NCI-H2171 treated with DMSO at 0.1 percent for 48 hours (cell line): ENCODE results near the gene ACACB.

Experiments
- DNase-seq: peaks from one replicate; lab custom pipeline; 2025; lab: John Stamatoyannopoulos, UW

The ACACB gene

DNA sequence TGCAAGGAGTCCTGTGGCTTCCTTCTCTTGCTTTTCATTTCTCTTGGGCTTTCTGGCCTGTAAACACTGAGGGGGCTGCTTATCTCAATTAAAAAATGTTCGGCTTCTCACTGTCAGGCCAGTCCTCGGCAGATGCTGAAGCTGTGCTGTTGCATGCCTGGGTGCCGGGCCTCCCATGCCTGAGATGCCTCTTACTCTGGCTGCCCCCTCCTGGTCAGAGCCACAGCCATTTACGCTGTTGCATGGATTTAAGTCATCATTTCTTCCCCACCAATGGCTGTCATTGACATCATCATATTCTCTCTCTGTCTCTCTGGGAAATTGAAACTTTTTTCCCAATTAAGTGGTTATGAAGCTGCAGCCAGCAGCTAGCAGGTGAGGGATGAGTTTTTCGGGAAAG, 139.0 kb downstream of the ACACB start:
- no peak for DNase-seq

DNA sequence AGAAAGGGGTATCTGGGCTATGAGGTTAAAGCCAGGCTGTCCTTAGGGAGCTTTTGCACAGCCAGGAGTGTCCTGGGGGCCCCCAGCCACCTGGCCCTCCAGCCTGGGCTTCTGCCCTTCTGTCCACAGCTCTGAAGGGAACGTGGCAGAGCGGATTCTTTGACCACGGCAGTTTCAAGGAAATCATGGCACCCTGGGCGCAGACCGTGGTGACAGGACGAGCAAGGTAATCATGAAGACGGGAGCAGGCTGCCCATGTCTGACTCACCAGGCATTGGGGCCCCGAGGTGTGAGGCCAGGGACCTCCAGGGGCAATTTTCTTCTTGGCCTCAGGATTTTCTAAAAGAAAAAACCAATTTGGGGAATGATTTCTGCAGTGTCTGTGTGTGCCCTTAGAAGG, 139.6 kb downstream of the ACACB start:
- no peak for DNase-seq

DNA sequence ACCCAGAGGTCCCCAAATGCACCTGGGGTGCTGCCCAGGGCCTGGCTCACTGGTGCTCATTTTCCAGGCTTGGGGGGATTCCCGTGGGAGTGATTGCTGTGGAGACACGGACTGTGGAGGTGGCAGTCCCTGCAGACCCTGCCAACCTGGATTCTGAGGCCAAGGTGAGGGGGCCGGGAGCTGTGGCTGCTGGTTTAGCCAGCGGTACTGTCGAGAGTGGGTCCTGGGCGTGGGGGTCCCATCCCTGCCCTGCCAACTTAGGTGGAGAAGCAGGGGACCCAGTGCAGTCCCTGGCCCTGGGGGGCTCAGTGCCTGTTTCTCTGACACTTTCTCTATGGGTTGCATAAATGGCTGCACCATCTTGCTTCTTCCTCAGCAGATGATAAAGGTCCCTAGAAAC, 141.8 kb downstream of the ACACB start:
- no peak for DNase-seq

DNA sequence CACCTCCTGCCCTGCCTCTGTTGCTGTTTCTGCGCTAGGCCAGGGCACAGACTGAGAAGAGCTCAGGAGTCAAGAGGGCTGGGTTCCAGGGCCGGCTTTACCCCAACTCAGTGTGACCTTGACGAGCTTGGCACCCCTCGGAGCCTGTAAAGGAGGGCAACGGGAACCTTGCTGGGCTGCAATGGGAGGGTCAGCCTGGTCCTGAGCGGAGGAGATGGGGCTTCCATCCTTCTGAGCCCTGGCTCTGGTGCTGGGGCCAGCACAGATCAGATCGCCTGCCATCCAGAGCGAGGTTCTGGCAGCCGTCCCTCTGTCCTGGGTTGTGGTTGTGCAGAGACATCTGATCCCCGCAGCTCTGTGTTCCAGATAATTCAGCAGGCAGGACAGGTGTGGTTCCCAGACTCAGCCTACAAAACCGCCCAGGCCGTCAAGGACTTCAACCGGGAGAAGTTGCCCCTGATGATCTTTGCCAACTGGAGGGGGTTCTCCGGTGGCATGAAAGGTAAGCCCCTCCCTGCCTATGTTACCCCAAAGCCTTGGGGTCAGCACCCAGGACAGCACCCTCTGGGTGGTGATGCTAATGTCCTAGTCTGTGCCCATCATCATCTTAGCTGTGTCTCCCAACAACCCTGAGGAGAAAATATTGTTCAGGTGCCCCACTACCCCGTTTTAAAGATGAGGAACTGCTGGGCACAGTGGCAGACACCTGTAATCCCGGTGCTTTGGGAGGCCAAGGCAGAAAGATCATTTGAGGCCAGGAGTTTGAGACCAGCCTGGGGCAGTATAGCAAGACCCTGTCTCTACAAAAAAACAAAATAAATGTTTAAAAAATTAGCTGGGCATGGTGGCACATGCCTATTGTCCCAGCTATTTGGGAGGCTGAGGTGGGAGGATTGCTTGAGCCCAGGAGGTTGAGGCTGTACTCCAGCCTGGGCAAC, 142.5 kb downstream of the ACACB start:
- DNase-seq, result no peak

DNA sequence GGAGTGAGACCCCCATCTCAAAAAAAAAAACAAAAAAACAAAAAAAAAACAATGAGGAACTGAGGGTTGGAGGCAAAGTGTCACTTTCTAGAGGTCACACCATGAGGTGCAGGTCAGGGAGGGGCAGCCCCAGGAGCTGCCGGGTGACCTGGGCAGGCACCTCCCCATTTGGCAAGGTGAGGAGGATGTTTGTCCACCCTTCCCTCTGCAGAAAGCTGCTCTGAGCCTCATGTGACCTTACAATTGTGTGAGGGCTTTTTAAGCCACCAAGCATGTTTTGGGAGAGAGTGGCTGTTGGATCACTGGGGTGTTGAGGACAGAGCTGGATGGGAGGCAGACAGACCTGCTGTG, 143.1 kb downstream of the ACACB start:
- no peak for DNase-seq

DNA sequence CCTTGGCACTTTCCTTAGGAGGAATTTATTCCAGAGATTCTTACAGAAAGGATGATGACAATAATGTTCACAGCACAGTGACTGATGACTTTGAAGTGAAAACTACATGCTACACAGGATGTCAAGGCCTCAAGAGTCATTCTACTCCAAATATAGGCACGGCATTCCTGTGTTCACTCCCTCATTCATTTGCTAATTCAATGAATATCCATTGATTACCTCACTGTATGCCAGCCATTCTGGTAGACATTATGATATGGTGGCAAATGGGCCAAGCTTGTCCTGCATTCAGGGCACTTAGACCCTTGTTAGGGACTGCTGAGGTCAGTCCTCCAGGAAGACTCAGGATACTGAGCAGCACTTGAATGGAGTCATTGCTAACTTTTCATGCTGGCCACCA, 144.7 kb downstream of the ACACB start:
- DNase-seq, result no peak

DNA sequence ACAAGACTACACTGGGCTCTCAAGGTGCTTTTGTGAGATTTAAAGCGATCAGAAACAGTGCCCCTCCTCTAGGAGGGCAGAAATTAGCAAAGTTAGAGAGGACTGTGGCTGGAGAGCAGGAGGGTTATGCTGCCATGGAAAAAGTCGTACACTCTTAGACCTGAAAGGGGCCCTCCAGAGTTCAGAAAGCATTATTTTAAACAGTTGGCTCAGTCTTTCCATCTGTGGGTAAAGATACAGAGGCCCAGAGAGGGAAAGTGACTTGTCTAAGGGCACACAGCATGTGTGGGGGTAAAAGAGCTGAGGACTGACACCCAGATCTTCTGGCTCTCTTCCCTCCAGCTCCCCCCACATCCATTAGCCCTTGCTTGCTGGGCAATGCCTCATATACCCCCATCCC, 145.6 kb downstream of the ACACB start:
- no peak for DNase-seq

DNA sequence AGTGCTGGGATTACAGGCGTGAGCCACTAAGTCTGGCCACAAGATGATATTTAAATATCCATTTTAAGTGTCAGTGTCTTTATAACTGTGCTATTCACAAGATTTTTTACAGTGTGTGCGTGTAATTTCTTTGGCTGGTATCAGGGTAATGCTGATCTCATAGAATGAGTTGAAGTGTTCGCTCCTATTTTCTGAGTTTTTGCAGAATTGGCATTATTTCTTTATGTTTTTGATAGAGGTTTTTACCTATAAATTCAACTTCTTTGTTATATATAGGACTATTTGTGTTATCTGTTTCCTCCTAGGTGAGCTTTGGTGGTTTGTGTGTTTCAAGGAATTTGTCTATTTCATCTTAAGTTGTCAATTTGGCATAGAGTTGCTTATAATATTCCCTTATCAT, 147.1 kb downstream of the ACACB start:
- no peak for DNase-seq

DNA sequence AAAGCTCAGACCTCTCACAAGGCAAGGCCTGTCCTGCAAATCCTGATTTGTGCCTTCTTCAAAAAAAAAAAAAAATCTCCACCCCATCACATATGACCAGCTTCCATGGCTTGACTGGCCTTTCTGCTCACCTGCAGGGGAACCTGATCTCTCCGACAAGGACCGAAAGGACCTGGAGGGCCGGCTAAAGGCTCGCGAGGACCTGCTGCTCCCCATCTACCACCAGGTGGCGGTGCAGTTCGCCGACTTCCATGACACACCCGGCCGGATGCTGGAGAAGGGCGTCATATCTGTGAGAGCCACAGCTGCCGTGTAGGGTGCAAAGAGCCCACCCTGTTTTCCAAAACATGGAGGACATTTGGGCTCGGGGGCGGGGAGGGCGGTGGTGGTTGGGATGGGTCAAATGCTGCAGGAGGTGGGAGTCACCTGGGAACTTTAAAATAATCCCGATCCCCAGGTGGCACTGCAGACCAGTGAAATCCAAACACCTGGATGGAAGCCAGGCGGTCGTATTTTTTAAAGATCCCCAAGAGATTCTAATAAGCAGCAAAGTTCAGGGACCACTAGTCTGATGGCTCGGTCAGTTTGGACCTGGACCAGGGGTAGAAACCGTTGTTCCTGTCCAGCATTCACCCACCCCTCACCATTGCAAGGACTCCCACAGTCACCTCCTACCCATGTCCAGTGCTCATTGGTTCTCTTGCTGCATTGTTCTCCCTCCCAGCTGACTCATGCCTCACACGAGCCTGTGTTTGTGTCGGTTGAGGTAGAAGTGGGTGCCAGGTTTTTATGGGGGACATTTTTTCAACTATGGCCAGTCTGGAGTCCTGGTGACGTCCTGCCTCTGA, 147.9 kb downstream of the ACACB start:
- DNase-seq, result peak; percentile 22

DNA sequence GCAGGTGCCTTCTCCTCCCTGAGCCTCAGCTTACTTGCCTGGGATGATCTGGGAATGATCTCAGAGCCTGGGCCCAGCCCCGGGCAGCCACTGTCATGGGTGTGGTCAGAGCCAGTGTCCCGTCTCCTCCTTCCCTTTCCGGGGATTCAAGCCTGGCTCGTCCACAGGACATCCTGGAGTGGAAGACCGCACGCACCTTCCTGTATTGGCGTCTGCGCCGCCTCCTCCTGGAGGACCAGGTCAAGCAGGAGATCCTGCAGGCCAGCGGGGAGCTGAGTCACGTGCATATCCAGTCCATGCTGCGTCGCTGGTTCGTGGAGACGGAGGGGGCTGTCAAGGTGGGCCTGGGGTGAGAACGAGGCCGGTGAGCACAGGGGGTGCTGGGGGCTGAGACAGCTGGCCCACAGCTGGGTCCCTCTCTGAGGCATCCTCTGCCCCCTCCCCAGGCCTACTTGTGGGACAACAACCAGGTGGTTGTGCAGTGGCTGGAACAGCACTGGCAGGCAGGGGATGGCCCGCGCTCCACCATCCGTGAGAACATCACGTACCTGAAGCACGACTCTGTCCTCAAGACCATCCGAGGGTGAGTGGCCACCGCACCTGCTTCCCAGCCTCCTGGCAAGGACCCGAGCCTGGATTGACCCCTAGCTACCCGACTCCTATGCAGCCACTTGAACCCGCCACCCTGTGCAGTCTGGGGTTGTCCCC, 148.7 kb downstream of the ACACB start:
- DNase-seq, result no peak

DNA sequence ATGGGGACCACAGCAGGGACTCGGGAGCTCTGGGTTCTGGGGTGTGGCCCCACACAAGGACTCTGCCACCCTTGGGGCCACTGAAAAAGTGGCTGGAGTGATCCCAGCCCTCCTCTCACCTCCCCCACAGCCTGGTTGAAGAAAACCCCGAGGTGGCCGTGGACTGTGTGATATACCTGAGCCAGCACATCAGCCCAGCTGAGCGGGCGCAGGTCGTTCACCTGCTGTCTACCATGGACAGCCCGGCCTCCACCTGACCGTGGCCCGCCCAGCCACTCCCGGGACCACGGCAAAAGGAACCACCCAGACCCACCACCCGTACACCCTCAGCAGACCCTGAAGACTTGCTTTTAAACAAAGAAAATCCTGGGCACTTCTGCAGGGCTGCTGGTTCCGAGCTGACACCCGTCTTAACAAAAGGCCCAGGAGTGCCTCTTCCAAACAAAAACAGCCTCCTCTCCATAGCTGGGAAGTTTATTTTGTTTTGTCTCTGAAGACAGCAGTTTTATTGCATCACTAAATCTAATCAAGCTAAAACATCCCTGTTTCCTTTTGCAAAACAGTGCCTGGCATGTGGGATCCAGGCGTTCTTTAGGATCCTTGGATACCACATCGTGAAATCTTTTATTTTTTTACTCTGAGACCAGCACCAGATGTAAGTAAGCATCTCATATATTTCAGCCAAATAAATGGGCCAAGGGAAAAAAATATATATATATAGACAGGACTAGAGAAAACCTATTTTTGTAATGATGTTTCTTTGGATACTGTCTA, 149.9 kb downstream of the ACACB start:
- no peak for DNase-seq

DNA sequence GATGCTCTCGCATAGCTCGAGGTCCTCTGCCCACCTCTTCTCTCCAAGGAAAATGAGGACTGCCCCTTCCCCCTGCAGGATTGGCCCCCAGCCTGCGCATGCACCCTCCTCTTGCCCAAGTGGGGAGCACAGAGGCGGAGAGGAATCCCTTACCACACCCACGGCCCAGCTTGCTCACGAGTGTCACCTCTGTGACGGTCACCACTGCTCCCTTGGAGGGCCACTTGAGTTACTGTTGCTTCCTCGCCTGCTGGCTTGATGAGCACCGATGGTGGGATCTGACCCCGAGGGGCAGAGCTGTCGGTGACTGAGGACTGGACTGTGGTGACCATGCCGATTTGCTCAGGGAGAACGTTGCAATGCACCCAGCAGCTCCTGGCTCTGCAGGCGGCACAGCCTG, 151.0 kb downstream of the ACACB start:
- DNase-seq, result no peak

DNA sequence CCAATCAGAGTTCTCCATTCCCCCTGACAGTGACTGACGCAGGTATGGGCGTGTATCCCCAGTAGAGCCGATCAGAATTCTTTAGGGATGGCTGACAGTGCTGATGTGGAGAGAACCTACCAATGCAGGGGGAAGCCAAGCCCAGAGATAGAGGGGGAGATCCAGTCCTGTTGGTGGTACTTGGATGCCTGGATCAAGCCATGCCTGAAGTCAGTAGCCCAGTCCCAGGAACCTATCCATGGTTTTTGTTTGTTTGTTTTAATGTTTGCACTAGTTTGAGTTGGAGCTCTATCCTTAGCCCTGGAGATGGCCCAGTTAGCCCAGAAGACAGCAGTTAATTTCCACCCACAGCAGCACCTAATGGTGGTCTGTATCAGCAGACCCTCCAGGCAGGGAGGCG, 152.5 kb downstream of the ACACB start:
- DNase-seq, result no peak

DNA sequence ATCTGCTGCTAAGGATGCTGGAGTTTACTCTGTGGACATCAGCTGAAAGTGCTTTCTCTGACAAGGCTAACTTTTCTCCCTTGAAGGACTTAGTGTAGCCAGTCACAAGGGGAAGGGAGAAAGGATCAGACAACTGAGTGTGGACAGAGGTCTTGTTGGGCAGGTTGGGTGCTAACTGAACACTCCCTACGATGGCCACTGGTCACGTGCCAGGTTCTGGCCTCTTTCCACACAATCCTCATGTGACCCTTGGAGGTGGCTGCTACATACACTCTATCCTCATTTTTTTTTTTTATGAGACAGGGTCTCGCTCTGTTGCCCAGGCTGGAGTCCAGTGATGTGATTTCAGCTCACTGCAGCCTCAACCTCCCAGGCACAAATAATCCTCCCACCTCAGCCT, 153.0 kb downstream of the ACACB start:
- no peak for DNase-seq

DNA sequence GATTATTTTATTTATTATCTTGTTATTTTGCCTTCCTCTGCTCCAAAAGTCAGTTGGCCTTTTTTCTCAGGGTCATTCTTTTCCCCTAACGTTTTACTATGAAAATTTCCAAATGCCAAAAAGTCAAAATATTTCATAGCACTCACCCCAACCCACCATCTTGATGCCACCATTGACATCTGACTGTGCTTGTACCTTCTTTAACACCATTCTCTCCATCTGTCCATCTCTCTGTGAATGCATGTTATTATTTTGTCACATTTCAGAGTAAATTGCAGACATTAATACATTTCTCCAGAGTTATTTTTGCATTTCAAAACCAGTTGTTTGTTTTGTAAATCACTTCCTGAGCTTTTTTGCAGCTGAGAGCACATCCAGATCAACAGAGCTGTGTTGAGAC, 154.1 kb downstream of the ACACB start:
- DNase-seq, result no peak

DNA sequence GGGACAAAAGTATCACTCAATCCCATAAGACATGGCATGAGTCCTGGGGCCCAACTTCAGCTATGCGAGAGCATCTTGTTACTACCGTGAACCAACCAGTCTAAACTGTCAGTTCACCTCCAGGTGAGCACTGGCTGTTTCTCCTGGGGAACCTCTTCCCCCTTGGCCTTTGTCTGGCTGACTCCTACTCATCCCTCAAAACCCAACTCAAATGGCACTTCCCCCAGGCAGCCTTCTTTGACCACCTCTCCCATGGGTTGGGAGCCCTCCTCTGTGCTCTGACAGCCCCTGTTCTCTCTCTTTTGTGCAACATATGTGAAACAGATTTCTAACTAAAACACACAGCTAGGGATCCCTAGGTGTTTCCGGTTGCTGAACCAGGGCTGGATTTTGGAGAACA, 155.0 kb downstream of the ACACB start:
- no peak for DNase-seq

DNA sequence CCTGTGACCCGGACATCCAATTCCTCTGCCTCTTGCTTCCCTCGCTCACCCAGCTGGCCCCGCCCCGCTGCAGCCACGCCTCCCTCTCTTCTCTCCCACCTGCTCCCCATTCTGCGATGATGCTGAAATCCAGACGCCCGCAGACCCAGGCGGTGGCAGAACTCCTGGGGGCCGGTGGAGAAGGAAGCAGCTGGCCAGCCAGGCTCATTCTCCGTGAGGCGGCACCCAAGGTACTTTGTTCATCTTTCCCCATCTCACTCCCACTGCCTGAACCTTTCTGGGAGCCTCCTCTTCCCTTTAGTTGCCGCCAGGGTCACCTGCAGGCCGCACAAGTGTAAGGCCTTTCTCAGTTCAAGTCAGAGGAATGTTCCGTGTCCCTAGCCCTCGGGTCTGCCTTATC, 157.0 kb downstream of the ACACB start:
- peak; percentile 90 for DNase-seq

DNA sequence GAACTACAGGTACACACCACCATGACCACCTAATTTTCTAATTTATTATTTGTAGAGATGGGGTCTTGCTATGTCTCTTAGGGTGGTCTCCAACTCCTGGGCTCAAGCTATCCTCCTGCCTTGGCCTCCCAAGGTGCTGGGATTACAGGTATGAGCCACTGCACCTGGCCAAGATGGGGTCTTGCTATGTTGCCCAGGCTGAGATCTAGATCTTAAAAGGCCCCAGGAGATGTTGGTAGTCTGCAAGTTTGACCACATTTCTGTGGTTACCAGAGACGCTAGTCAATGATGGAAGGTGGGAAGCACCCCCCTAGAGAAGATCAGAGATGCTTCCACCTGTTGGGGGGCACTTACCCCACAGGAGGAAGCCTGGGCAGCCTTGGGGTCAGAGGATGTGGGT, 158.0 kb downstream of the ACACB start:
- DNase-seq, result no peak

DNA sequence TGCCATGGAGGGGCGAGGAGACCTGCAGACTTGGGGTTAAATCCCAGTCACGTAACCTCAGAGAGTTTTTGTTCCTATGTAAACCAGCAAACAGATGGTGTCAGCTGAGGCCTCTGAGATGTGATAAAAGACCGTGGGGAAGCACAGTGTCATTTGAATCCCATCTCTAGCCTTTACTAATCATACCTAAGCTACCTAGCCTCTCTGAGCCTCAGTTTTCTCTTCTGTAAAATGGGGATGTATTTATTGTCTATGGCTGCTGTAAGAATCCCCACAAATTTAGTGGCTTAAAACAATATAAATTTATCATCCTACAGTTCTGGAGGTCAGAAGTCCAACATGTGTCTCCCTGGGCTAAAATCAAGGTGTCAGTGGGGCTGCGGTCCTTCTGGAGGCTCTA, 158.8 kb downstream of the ACACB start:
- no peak for DNase-seq

DNA sequence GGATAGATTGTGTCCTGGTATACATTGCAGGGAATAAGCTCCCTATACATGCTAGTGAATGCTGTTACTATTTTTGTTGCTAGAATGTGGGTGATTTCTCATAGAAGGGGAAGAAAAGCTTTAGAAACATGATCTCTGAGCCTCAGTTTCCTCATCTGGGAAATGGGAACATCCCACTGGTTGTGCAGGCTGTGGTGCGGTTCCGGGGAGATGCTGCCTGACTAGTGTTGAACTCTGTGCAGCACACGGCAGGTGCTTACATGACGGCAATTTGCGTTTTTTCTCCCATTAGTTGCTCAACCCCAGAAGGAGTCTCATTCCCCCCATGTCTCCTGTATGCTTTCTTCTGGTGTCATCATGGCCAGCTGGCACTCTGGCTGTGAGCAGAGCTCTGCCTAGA, 159.8 kb downstream of the ACACB start:
- DNase-seq, result no peak

DNA sequence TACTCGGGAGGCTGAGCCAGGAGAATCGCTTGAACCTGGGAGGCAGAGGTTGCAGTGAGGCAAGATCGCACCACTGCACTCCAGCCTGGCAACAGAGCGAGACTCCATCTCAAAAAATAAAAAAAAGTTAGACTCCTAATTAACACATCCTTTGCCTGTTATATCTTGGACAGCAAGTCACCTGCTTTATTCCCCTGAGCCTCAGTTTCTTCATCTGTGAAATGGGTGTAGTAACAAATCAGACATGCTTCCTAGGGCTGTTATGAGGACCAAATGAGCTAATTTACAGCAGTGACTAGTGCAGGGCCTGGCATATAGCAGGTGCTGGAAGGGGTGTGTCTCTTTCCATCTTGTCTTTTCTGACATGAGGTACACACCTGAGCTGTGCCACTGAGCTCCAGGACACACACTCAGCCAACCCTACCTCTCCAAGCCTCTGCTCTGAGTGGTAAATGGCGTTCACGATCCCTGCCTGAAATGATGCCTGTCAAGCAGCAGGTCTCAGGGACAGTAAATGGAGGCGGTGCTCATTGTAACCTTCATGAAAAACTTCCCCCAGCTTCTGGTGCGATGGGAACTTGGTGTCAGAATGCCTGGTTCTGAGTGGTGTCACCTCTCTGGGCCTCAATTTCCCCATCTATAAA, 161.0 kb downstream of the ACACB start:
- DNase-seq, result no peak
